Inferior parietal cortex (tissue), 1 donor: ENCODE measurements around the gene PRKAG3.
"Not testable (repeated sequence)": the region's sequence is repeated elsewhere in the genome, so short reads cannot be mapped to it uniquely, and the experiment has no call there.

ENCODE experiments used
- DNase-seq: peaks from one replicate; pipeline ENCODE4 v3.0.0-alpha.2; 2016; ENCODE audit errors: extremely low spot score

PRKAG3 gene

DNA sequence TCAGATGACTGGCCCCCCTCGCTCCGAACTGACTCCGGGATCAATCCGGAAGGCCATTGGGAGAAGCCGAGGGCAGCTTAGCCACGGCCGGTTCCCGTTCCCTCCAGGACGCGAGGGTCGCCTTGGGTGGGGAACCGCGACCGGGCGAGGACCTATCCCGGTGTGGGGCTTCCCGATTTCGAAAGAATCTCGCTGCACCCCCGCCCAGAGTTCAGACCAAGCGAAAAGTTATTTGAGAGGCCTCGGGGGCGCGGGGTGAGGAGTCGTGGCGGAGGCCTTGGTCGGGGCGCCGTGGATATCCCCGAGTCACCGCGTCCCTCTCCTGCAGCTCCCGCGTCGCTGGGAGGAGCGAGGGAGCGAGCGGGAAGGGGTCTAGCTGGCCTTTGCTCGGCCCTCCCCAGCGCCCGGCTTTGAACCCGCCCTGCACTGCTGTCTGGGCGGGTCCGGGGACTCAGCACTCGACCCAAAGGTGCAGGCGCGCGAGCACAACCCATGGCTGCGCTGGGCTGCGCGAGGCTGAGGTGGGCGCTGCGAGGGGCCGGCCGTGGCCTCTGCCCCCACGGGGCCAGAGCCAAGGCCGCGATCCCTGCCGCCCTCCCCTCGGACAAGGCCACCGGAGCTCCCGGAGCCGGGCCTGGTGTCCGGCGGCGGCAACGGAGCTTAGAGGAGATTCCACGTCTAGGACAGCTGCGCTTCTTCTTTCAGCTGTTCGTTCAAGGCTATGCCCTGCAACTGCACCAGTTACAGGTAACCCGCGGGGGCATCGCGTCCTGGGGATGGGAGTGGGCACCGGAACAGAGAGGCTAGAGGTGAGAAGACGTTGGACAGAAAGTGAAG is 49.7 kb downstream of the PRKAG3 start, which contains the start of gene CYP27A1:
CYP27A1 (plus strand) TSS at position 457 of the 837 bp plus-strand sequence; CDS start at position 493, 36 bp downstream.
- peak; percentile 48 for DNase-seq

DNA sequence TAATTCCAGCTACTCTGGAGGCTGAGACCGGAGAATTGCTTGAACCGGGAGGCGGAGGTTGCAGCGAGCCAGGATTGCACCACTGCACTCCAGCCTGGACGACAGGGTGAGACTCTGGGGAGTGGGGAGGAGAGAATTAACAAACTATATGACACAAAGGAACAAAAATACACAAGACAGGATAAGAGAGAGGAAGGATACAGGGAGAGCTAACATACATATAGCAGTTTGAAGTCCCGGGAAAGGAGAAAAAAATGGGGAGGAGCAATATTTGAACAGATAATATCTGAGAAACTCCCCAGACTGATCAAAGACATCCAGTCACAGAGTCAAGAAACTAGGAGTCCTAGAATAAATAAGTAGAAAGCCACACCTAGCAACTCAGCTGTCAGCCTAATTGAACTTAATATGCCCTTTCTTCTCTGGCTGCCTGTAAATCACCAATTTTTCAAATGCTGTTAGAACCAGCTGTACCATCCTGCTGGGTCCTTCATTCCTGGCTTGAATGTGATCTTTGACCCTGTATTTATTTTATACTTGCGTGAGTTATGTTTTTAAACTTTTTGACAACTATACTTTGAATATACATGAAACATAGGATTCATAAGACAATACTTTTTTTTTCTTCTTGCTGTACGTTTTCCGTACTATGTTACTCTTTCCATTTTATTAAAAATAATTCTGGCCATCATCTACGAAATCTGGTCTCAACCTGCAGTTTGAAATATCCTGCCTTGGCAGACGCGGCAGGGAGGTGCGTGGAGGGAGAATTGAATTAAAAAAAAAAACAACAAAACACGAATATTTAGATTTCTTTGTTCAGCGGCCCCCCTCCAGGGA is 50.5 kb downstream of the PRKAG3 start:
- DNase-seq: peak; percentile 22

DNA sequence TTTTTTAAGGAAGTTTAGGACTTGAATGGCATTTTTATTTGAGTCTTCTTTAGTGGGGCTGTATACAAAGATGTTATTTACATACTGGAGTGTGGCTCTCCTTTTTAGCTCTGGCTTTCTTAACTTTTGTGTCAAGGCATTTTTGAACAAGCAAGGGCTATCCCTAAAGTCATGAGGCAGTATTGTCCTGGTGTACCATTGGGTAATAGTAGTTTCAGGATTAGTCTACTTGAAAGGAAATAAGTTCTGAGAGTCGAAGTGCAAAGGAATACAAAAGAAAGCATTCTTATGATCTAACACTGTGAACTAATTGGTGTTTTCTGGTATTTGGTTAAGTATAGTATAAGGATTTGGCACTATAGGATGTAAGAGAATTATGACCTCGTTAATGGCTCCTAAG is 51.6 kb downstream of the PRKAG3 start:
- DNase-seq: no peak

DNA sequence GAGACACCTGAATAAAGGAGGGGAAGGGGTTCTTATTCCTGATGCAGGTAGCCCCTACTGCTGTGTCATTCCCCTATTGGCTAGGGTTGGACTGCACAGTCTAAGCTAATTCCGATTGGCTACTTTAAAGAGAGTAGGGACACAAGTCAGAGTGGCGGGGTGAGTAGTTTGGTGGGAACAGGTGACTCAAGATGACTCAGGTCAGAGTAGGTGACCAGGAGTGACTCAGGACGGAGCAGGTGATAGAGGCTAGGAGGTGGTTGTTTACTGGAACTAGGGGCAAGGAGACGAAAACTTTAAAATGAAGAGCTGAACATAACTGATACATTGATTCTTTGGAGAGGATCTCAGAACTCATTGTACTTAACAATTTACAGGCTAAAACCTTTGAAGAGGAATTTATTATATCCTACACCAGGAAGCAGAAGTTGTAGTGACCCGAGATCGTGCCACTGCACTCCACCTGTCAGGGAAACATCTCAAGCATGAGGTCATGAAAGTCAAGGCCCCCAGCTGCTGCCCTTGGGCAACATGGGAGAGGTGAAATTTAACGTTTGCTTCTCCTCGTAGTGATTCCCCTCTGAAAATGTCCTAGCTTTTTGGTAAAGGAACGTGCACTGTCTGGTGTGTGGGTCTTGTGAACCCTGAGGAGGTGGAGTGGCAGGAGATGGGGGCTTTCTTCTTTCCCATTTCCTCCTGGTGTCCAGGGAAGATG is 54.2 kb downstream of the PRKAG3 start:
- DNase-seq: no peak

DNA sequence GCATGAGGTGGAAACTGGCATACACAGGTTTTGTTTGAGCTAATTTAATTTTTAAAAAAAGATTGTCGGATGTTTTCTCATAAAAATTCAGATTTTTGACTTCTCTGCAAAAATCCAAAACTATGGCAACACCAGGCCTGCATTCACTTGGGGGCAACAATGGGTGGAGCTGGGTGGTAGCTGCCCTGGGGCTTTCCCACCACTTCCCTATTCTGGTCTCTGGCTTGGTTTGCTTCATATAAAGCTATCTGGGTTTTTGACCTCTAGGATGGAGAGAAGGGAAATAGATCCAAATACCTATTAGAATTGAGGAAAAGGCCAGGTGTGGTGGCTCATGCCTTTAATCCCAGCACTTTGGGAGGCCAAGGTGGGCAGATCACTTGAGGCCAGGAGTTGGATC is 55.1 kb downstream of the PRKAG3 start:
- no peak for DNase-seq

DNA sequence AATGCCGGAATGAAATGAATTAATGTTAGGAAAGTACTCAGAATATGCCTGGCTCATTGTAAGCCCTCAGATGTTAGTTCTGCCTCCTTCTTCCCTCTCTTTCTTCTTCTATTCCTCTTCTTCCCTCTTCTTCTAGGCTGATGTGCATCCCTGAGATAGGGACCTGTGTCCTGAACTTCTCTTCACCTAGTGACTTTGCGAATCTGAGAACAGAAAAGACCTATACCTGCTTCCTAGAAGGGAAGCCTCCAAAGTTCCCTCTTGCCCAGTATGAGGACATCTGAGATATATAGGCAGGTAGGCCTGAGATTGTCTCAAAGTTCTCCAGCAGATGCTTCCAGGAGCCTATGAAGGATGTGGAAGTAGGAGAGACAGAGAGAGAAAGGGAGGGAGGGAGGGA is 57.7 kb downstream of the PRKAG3 start:
- no peak for DNase-seq

DNA sequence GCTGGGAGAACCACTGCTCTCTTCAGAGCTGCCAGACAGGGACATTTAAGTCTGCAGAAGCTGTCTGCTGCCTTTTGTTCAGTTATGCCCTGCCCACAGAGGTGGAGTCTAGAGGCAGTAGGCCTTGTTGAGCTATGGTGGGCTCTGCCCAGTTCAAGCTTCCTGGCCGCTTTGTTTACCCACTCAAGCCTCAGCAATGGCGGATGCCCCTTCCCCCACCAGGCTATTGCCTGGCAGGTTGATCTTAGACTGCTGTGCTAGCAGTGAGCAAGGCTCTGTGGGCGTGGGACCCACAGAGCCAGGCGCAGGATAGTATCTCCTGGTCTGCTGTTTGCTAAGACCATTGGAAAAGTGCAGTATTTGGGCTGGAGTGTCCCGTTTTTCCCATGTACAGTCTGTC is 58.8 kb downstream of the PRKAG3 start:
- not testable (repeated sequence) for DNase-seq
